COLO829 (cell line): ENCODE data around the gene TTC17.
"Not testable (repeated sequence)": the region's sequence is repeated elsewhere in the genome, so short reads cannot be mapped to it uniquely, and the experiment has no call there.

Experiments used
- DNase-seq: peaks from one replicate; pipeline ENCODE4 v3.0.0; 2012; ENCODE audit warnings: low spot score

The TTC17 gene

DNA sequence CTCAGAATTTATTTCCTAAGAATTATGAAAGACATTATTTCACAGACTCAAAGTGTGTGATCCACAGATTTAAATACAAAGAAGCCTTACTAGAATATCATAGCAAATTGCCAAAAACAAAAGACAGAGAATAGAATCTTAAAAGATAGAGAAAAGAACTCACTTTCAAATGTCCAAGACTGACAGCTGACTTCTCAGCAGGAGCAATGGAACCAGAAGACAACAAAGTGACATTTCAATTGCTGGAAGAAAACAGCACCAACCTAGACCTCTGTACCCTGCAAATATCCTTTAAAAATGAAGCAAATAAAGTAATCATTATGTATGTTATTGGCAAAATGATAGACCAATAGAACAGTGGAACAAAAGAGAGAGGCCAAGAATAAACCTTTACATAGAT, 109.2 kb downstream of the TTC17 start:
- DNase-seq, result no peak

DNA sequence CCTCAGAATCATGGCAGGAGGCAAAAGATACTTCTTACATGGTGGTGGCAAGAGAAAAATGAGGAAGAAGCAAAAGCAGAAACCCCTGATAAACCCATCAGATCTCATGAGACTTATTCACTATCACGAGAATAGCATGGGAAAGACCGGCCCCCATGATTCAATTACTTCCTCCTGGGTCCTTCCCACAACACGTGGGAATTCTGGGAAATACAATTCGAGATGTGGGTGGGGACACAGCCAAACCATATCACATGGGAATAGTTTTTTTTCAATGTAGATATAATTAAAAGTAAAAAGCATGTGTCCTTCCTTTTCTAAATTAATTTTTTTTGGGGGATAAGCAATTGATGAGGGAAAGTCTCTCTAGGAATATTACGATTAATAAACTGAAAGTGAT, 118.8 kb downstream of the TTC17 start:
- DNase-seq, result not testable (repeated sequence)

DNA sequence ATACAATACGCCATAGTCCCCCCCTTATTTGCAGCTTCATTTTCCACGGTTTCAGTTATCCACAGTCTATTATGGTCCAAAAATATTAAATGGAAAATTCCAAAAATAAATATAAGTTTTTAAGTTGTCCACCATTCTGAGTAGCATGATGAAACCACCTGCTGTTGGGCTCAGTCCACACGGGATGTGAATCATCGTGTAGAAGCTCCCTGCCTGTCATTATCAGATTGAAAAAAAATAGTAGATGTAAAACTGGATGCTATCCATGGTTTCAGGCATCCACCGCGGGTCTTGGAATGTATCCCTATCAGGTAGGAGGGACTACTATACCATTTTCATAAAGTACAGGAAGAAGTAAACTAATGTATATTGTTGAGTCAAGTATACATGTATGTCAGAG, 127.4 kb downstream of the TTC17 start:
- DNase-seq, result no peak

DNA sequence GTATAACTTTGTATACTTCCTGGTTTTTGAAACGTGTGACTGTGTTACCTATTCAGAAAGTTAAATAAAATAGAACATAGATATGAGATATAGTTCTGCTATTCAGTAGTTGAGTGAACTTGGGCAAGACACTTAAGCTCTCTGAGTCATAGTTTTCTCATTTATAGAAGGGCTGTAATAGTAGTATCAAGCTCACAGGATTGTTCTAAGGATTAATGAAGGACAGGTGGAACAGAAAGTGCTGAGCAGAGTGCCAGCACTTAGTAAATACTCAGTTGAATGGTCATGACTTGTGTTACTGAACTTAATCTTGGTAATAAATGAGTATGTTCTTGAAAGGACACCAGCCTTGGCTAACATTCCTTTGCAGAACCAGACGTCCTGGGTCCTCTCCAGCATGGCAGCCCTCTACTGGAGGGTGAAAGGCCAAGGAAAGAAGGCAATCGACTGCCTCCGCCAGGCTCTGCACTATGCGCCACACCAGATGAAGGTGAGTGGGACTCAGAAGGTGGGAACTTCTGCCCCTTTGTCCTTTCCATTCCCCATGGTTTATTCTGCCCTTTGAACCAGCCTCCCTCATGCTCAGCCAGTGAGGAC, 131.2 kb downstream of the TTC17 start:
- DNase-seq, result no peak

DNA sequence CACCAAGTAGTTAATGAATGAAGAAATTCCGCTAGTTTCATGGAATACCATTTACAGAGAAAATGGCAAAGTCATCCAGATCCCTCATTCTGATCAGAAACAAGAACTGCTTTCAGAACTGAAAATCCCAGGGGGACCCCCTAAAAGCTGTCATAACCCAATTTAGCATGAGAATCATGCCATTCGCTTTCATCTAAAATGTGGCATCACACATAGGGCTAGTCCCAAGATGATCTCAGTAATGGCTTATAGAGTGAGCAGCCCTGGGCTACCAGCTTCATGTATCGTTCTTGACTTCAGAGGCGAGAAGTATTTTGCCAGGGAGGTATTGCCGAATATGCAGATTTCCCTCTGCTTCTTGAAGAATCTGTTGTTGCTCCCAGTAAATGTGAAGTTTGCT, 134.0 kb downstream of the TTC17 start:
- DNase-seq, result no peak

DNA sequence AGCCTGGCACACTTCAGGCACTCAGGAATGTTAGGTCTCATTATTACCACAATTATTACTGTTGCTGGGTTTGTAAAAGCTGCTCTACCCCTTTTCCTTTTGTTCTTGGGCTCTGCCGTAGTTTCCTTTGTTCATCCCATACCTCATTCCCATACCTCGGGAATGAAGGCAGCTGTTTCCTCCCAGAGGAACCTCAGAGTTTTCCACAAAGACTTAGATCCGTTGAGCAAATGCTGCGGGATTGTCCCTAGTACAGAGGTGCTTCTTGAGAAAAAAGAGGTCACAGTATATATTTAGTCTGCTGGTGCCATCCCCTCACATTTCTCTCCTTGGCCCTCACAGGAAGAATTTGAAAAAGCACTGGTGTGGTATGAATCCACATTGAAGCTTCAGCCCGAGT, 134.7 kb downstream of the TTC17 start:
- no peak for DNase-seq

DNA sequence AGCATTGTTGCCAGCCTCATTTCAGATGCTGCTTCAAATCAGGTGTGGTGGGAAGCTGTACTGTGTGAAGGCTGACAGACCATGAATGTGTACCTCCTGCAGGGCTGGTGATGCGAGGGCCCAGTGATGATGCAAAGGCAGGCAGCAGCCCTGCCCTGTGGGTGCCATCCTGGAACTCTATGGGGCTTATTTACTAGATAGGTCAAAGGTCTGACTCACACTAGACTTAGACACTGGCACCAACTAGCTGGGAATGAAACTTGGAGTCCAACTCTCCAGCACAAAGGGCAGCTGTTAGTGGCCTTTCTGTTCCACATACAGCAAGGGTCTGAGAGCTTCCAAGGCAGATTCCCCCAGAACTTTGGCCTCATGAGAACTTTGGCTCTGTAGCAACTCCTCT, 138.4 kb downstream of the TTC17 start:
- DNase-seq, result no peak

DNA sequence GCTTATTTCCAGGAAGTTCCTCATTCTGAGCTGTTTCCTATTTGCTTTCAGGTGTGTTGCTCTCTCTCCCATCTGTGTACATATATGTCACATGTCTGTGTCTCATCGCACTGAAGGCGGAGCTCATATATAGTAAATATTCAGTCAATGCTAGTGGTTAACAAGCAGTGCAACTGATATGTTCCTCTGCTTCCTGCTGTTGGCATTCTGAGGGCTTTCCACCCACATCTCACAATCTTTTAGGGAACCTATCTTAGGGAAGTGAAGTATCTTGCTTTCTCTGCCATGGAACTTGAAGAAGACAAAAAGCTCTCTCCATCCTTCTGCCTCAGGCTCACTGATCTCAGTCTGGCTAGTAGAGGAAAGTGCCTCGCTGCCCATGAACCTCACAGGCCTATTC, 139.8 kb downstream of the TTC17 start:
- DNase-seq, result no peak

DNA sequence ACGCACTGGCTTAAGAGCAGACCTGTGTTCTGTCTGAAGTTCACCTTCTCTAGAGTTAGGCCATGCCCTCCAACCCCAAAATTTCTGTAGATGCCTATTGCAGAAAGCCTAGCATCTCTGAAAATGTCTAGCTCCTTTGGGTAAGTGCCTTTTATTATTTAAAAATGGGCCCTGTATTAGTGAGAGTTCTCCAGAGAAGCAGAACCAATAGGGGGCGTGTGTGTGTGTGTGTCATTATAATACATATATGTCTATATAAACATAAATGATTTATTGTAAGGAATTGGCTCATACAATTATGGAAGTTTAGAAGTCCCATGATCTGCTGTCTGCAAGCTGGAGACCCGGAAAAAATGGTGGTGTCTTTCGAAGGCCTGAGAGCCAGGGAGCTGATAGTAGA, 144.7 kb downstream of the TTC17 start:
- DNase-seq, result no peak

DNA sequence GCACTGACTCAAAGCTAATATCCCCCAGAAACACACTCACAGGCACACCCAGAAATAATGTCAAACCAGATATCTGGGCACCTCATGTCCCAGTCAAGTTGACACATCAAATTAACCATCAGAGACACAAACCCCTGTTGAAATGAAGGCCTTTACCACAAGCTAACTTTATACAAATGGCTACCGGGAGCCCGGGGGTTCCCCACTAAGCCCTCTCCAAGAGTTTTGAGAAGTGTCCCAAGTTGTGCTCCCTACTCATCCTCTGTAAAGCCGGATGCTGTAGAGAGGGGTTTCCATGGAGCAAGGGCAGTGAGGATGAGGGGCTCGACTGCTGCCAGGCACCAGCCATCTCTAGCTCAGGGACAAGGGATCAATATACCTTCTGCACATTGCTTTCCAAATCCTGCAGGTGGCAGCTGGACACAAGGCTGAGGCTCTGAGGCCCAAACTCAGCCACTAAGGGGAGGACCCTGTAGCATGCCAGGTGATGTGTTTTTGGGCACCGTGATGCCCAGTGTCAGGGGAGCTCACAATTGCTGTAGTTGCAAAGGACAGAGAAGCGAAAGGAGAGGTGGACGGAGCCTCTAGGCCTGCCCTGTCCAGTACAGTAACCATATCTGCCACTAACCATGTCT, 145.7 kb downstream of the TTC17 start:
- peak; percentile 51 for DNase-seq

DNA sequence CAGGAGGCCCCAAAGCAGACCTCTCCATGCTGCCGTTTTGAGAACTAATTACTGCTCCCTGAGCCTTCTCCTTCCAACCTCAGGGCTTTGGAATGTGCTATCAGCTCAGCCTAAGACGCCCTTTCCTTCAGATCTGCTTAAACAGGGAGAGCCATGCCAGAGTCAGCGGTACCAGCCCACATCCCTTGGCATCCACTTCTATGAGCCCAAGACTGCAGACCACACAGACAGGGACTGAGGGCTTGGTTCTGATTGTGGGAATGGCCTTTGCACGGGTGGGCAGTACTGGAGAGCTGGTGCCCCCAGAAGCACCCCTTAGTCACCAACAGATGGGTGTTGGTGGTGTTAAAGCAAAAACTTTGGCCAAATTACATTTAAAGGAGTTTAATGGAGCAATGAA, 146.5 kb downstream of the TTC17 start:
- DNase-seq, result no peak

DNA sequence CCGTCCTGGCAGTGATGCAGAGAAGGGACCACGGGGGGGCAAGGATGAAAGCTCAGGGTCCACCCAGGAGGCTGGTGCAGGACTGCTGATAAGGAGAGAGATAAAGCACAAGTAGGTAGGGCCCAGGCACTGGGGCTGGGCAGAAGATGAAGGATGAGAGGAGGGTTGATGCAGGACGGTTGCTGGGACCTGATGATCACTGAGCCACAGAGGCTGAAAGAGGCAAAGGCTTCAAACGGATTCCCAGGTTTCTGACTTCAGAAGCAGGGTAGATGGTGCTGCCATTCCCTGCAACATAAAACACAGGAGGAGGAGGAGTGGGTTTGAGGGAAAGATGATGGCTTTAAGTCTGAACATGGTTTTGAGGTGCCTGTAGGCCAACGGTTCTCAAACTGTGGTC, 148.5 kb downstream of the TTC17 start:
- DNase-seq, result no peak

DNA sequence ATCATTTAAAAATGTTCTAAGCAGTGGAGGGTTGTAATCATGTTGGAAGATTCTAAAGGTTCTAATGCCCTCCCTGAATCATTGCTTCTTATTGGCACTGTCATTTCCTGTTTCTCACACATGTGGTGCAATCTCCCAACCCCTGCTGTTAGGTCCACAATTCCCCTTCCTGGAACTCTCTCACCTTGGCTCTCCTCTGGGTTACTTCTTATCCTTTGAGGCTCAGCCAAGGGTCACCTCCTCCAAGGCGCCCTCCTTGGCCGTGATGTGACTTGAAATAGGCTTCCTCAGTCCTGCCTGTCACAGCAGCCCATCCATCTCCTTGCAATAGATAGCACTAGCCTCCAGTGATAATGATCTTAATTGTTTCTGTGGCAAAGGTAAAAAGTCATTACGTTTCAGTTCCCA, 149.8 kb downstream of the TTC17 start:
- no peak for DNase-seq

DNA sequence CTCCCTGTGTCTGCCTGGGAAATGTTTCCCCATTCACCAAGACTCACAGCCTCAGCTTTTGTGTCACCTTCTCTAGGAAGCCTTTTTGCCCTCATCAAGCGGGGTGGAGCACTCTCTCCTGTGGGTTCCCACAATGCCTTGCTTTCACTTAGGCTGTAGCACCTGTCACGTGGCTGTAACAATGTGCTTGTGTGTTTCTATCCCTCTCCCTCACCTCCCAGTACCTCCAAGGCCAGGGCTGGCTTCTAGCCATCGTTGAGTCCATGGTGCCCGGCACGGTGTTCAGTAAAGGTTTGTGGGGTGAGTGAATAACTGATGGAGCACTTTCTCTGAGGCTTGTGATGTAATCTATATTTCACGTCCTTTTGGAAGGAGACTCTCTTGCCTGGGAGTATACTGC, 153.2 kb downstream of the TTC17 start:
- DNase-seq, result no peak

DNA sequence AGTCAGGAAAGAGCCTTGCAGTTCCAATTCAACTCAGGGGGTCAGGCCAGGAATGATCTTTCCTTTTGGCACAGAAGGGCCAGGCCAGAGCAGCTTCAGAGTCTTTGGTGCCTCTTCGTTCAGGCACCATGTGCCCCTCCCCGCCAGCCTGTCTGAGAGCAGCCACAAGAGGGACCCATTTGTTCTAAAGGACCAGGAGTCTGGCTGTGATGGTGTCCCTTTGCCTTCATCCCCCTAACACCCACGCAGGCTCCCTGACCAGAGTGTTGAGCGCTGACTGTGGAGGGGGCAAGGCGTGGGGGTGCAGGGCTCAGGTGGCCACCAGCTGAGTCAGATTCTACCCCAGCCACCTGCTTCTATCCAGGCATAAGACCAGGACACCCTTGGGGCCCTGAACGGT, 156.4 kb downstream of the TTC17 start:
- no peak for DNase-seq

DNA sequence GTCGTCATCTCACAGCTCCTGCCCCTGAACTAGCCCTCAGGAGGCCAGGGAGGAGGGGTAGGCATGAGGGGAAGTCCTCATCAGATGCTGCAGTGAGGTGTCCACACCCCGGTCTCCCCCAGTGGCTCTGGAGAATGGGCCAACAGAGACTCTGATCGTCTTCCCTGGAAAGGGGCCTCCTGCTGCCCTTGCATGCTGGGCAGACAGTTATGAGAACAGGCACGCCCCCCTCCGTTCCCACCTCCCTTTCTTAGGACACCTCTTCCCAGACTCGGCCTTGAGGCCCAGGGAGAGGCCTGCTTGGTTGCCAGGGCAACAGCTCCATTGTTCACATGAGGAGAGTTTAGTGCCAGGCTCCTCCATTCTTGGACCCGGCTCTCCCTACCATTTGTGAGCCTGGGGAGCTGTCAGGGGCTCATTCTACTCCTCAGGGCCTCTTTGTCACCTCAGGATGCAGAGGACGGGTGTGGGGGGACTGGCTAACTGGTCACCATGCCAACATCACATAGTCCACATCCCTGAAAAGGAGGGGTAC, 157.7 kb downstream of the TTC17 start:
- no peak for DNase-seq

DNA sequence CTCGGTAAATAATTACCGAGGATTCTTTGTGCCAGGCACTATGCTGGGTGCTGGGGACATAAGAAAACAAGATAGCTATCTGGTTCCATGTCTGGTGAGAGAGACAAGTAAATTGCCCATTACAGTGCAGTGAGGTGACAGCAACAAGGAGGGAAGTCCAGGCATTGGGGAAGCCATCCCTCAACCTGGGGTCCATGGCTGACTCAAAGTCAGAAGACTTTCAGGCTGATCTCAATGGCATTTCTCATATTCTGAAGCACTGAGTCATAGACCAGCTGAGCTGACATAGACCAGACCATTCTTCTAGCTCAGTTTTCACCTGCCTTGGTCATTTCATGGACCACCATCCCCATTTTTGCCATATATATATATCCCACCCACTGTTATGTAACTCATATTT, 158.8 kb downstream of the TTC17 start:
- DNase-seq, result peak; percentile 20

DNA sequence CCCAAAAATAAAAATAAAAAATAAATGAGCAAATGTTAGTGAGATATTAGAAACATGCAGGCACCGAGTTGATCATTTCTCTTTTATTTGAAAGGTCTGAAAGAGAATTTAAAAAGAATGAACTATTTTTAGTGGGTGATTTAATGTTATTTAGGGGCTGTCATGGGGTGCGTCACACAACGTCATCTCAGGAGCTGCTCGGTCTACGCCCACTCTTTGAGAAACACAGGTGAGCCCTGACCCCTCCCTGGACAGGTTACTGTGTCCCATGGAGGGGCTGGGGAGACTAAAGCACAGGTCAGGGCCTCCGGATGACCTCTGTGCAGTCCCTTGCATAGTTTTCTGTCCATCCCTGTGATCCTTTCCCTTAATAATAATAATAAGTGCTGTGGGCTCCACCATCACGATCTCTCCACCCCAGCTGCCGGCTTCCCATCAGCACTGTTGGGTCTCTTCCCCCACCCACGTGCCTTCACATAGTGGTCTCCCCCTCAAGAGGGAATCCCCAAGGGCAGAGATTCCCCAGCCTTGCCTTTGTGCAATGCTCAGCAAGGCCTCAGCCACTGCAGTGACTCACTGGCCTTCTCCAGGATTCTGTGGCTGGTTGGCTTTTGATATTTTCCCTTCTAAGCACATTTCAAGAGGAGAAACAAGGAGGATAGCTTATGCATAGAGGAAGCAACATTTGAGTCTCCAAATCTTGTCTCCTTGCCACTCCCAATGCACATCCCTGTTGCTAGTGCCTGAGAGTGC, 159.9 kb downstream of the TTC17 start:
- no peak for DNase-seq

DNA sequence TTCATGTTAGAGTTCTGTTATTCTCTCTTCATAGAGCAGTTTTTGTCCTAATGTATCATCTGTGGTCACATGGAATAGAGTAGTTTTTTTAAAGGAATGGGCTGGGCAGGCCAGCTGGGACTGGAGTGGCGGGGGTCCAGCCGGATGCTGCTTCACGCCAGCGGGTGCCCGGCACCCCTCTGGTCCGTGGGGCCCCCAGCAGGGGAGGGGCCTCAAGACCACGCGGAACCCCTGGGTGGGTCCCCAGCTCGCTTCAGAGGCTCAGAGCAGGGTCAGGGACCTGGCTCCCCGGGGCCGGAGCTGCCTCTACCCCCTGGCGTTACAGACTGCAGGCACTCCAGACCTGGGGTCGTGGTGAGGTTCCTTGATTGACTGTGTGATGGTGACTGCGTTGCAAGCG, 162.8 kb downstream of the TTC17 start:
- DNase-seq, result no peak

DNA sequence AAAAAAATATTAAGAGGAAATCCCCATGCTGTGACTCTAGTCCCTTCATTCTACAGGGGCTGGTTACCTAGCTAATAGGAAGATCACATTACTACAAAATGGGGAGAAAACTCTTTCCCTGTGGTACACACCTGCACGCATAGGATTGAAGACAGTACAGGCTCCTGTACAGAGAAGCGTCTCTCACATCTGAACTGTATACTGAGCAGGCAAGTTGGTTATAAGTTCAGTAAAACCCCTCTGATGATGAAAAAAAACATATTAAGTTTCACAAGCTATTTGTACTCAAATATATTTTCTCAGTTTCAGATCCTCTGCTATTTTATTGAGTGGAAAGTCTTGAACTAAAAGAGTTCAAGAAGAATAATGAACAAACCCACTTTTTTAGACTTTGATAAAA, 164.9 kb downstream of the TTC17 start:
- no peak for DNase-seq

DNA sequence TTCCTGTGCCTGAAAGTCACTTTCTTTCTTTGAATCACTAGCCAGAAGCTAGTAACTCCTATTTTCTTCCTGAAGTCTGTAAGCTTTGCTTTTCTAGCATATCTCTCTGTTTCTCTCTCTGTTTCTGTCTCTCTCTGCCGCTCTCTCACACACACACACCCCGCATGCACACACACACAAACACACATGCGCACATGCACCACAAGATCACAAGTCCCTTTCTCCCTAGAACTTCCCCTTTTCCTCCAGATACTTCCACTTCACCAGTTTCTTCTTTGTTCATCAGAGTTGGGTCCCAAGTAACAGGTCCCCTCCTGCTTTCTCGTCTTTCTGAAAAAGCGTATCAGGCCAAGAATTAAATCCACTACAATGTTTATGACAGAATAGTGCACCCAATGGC, 173.3 kb downstream of the TTC17 start:
- no peak for DNase-seq

DNA sequence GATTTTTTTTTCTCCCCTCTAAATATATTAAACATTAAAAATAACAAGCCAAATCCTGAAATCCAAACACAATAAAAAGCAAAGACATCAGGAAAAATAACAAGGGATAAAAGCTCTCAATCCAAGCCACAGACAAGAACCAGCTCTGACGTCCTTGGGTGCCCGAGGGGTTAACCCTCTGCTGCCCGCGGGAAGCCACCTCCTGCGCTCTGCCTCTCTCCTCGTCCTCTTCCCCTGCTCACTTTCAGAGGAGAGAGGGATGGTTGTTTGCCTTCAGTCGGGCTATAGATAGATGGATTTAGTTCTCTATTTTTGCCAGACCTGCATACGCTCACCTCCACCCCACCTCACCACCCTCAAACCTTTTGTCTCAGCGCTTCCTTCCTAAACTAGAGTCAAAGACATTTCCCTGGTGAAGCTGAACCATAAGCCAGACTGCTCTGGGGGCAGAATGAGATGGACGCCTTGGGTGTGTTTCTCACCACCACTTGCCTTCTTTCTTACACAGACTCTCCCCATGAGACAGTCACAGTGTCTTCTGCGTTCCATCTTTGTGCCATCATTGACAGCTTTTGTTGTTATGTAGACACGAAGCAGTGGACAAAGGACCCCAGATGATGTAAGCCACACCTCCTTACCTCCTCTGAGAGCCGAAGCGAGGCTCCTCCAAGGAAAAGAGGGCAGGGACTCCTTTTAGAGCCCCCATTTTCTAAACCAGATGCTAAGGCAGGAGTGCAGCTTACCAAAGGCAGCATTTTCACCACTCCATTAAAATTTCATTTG, 179.3 kb downstream of the TTC17 start:
- DNase-seq, result no peak

DNA sequence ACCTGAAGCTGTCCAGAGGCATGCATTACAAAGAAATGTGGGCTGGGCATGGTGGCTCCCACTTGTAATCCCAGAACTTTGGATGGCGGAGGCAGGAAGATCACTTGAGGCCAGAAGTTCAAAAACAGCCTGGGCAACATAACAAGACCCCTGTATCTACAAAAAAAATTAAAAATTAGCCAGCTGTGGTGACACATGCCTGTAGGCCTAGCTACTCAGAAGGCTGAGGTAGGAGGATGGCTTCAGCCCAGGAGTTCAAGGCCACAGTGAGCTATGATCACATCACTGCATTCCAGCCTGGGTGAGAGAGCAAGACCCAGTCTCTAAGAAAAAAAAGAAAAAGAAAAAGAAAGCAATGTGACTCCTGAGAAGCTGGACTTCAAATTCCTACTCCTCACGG, 183.3 kb downstream of the TTC17 start:
- no peak for DNase-seq
